OCI-LY3 (cell line): ENCODE results near the gene CCDC120.

ENCODE experiments used
- H2AFZ ChIP-seq: fragments of 200-600, 300-600 bp; shearing (Covaris generic); 2 replicates; pipeline ENCODE4 v1.6.0; 2014; ENCODE audit warnings: antibody characterized with exemption, low read depth, low read length
- H3K27ac ChIP-seq: fragments of 200-600, 300-600 bp; sonication (generic); 2 replicates; pipeline ENCODE4 v1.5.1; 2014; ENCODE audit warnings: mild to moderate bottlenecking, low read length, moderate library complexity, mixed read lengths
- H3K27me3 ChIP-seq: fragments of 200-600, 300-600 bp; sonication (generic); 2 replicates; pipeline ENCODE4 v1.6.1; 2014; ENCODE audit warnings: low read depth, low read length, mixed read lengths
- H3K36me3 ChIP-seq: fragments of 200-600, 300-600 bp; sonication (generic); replicated peaks from 2 replicates; pipeline ENCODE3; 2014; ENCODE audit warnings: low read depth, low read length, mixed read lengths
- H3K4me1 ChIP-seq: fragments of 300-600, 200-600 bp; sonication (generic); 2 replicates; pipeline ENCODE4 v1.6.1; 2014; ENCODE audit warnings: low read length, mixed read lengths
- H3K4me2 ChIP-seq: fragments of 200-600, 300-600 bp; sonication (generic); 2 replicates; pipeline ENCODE4 v1.6.1; 2014; ENCODE audit warnings: low read length, mixed read lengths
- H3K4me3 ChIP-seq: fragments of 300-600, 200-600 bp; sonication (generic); 2 replicates; pipeline ENCODE4 v1.5.1; 2014; ENCODE audit warnings: antibody characterized with exemption, mild to moderate bottlenecking, low read length, moderate library complexity
- H3K79me2 ChIP-seq: fragments of 300-600, 200-600 bp; shearing (Covaris generic); 2 replicates; pipeline ENCODE4 v1.6.1; 2014; ENCODE audit warnings: mild to moderate bottlenecking, low read length, mixed read lengths
- H3K9ac ChIP-seq: fragments of 300-600, 200-600 bp; shearing (Covaris generic); 2 replicates; pipeline ENCODE4 v1.6.0; 2014; ENCODE audit warnings: mild to moderate bottlenecking, low read length, moderate library complexity
- H3K9me3 ChIP-seq: fragments of 200-600, 300-600 bp; shearing (Covaris generic); 2 replicates; pipeline ENCODE4 v1.6.1; 2014; ENCODE audit warnings: low read length, mixed read lengths; ENCODE audit not compliant: insufficient read depth
- H4K20me1 ChIP-seq: fragments of 200-600, 300-600 bp; sonication (generic); 2 replicates; pipeline ENCODE4 v1.6.1; 2016; ENCODE audit warnings: low read length, mixed read lengths; ENCODE audit not compliant: insufficient read depth
- EZH2phosphoT487 ChIP-seq: fragments of 200-600 bp; shearing (Covaris generic); IDR thresholded peaks from 2 replicates; pipeline ENCODE4 v1.6.1; 2018; ENCODE audit warnings: antibody characterized with exemption, mixed run types, low read depth
- TF ChIP-seq, protein P1 (sequence below): fragments of 200-600, 300-600 bp; sonication (generic); IDR thresholded peaks from 2 replicates; pipeline ENCODE4 v1.5.1; 2014; ENCODE audit warnings: antibody characterized with exemption, low read length, low read depth

The CCDC120 gene

DNA sequence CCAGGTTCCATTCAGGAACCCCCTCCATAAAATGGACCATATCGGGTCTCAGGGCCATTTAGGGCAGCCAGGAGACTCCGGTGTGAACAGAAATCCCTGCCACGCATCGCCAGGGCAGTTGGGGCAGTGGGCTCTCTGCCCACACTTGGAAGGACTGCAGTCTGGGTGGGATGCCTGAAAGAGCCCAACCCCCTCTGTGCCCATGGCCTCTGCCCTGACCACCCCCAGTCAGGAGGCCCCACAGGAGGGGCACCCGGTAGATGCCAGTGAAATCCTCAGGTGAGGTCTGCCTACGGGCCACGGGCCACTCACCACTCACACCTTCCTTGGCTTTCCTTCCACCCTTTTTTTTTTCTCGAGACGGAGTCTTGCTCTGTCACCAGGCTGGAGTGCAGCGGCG is 10.2 kb downstream of the CCDC120 start:
- H3K4me3 ChIP-seq, result no peak overlapping the region
- H2AFZ ChIP-seq, result no peak overlapping the region
- no peaks in the 10 kb centered on the region for H4K20me1 ChIP-seq
- no peak overlapping the region for H3K9ac ChIP-seq
- no peaks in the 10 kb centered on the region for H3K27me3 ChIP-seq
- no peaks in the 10 kb centered on the region for H3K9me3 ChIP-seq
- H3K27ac ChIP-seq, result no peak overlapping the region
- H3K4me1 ChIP-seq, result no peaks in the 10 kb centered on the region
- H3K4me2 ChIP-seq, result no peak overlapping the region
- no peaks in the 10 kb centered on the region for H3K79me2 ChIP-seq
- TF ChIP-seq EZH2phosphoT487, result no peak
- TF ChIP-seq, protein P1, sequence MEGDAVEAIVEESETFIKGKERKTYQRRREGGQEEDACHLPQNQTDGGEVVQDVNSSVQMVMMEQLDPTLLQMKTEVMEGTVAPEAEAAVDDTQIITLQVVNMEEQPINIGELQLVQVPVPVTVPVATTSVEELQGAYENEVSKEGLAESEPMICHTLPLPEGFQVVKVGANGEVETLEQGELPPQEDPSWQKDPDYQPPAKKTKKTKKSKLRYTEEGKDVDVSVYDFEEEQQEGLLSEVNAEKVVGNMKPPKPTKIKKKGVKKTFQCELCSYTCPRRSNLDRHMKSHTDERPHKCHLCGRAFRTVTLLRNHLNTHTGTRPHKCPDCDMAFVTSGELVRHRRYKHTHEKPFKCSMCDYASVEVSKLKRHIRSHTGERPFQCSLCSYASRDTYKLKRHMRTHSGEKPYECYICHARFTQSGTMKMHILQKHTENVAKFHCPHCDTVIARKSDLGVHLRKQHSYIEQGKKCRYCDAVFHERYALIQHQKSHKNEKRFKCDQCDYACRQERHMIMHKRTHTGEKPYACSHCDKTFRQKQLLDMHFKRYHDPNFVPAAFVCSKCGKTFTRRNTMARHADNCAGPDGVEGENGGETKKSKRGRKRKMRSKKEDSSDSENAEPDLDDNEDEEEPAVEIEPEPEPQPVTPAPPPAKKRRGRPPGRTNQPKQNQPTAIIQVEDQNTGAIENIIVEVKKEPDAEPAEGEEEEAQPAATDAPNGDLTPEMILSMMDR, result no peak
- no peaks in the 10 kb centered on the region for H3K36me3 ChIP-seq

DNA sequence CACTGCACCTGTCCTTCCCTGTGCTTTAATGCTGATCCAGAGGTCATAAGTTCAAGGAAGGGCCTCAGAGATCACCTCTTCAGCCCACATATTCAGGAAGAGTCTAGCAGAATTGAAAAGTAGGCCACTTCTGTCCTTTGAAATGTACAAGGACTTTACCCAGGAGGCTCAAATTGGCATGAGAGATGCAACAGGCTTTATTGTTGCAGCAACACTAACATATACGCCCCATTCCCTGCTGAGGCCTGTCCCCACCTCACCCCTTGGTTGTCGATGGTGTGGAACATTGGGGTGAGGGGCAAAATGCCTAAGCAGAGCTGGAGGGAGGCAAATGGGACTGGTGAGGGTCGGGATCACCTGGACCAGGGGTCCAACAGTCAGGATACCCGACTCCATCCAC is 12.2 kb downstream of the CCDC120 start:
- Histone ChIP-seq H3K4me2 (no peak overlapping the region), H3K27me3 (no peaks in the 10 kb centered on the region), H3K9me3 (no peaks in the 10 kb centered on the region), H3K36me3 (no peaks in the 10 kb centered on the region), H3K79me2 (no peaks in the 10 kb centered on the region), H3K4me1 (no peaks in the 10 kb centered on the region), H4K20me1 (no peaks in the 10 kb centered on the region), H3K4me3 (no peak overlapping the region), H3K27ac (no peak overlapping the region), H2AFZ (no peak overlapping the region), H3K9ac (no peak overlapping the region)
- no peak for TF ChIP-seq EZH2phosphoT487
- TF ChIP-seq, protein P1, result no peak

DNA sequence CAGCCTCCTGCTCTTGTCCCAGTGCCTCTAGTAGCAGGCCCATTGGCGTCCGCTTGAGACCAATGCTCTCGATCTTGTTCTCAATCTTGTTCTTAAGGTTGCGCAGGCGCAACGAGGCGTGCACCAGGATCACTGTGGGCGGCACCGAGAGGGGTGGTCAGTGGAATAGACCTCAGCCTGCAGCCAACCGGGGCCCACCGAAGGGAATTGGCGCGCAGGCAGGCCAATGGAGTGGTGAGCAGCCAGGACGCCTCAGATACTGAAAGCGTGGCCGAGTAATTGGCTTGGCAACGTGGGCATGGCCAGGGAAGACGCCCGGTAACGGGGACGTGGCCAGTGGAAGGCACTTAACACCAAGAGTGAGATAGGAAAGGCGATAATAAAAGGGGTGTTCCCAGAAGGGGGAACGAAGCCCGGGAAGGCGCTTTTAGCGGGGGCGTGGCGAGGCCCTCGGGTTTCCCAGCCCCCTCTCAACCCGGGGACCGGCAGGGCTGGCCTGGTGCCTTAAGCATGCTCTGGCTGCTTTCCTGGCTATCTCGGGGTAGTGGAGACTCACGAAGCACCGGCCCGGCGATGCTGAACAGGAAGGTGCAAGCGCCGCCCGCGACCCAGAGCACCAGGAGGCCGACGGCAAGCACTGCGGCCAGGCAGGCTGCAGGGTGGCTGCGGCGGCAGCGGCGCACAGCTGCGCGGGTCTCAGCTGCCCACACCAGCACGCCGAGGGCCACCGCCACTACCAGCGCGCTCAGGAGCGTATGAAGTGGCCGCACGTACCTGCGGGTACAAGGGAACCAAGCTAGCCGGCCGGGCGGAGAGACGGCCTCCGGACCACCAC is 13.3 kb downstream of the CCDC120 start:
- Histone ChIP-seq H3K9me3 (no peaks in the 10 kb centered on the region), H3K4me3 (no peak overlapping the region), H3K27me3 (no peaks in the 10 kb centered on the region), H3K4me1 (no peaks in the 10 kb centered on the region), H4K20me1 (no peaks in the 10 kb centered on the region), H2AFZ (no peak overlapping the region), H3K4me2 (no peak overlapping the region), H3K9ac (no peak overlapping the region), H3K27ac (no peak overlapping the region), H3K36me3 (no peaks in the 10 kb centered on the region), H3K79me2 (no peaks in the 10 kb centered on the region)
- no peak for TF ChIP-seq EZH2phosphoT487
- TF ChIP-seq, protein P1, result no peak

DNA sequence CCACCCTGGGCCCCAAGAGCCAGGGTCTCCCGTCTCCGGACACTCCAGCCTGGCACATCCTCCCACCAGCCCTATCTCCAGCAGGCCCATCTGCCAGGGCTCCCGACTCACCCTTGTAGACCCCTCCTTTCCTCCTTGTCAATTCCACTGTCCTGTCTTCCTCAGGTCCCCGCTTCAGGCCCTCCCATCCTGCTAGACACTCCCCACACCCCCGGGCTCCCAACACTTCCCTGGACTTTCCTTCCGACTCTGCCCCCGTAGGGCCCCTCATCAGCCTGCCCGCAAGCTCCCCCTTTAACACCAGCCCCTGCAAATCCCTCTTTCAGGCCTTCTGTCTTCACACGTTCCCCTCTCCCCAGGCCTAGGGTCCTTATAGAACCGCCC is 13.9 kb downstream of the CCDC120 start:
- no peak overlapping the region for H3K9ac ChIP-seq
- no peaks in the 10 kb centered on the region for H3K79me2 ChIP-seq
- H3K36me3 ChIP-seq, result no peaks in the 10 kb centered on the region
- no peaks in the 10 kb centered on the region for H4K20me1 ChIP-seq
- no peaks in the 10 kb centered on the region for H3K27me3 ChIP-seq
- no peak overlapping the region for H2AFZ ChIP-seq
- H3K4me1 ChIP-seq, result no peaks in the 10 kb centered on the region
- no peak overlapping the region for H3K27ac ChIP-seq
- no peak overlapping the region for H3K4me3 ChIP-seq
- no peak for TF ChIP-seq EZH2phosphoT487
- TF ChIP-seq, protein P1, result no peak
- H3K9me3 ChIP-seq, result no peaks in the 10 kb centered on the region
- no peak overlapping the region for H3K4me2 ChIP-seq
